Measurements from ENCODE around the gene FAM25C. TPM values are rescaled to one million over a fixed set of nuclear protein-coding genes. Genes with fewer than 3 reads are reported as not detected.
"Not testable (repeated sequence)": the region's sequence is repeated elsewhere in the genome, so short reads cannot be mapped to it uniquely, and the experiment has no call there.

Gene FAM25C
- polyA plus RNA-seq, 3 donors from 2014 or later, result not detected

- not testable (repeated sequence) for H3K36me3 Mint-ChIP-seq; H3K27ac Mint-ChIP-seq; DNase-seq; H3K9me3 Mint-ChIP-seq; H3K4me3 Mint-ChIP-seq; H3K4me1 Mint-ChIP-seq; H3K27me3 Mint-ChIP-seq (ENCODE audit: low read depth in 3 of 3)
These were observed 28.0 kb downstream of the FAM25C start for GRCh38 chr10:47971598-47971997.

GRCh38 chr10:47970047-47970446 is 29.5 kb downstream of the FAM25C start:
- not testable (repeated sequence) for H3K27me3 Mint-ChIP-seq (ENCODE audit: low read depth in 3 of 3); H3K36me3 Mint-ChIP-seq; H3K4me3 Mint-ChIP-seq; H3K27ac Mint-ChIP-seq; DNase-seq; H3K9me3 Mint-ChIP-seq; H3K4me1 Mint-ChIP-seq

- H3K4me3 Mint-ChIP-seq; H3K36me3 Mint-ChIP-seq; H3K27me3 Mint-ChIP-seq (ENCODE audit: low read depth in 3 of 3); DNase-seq; H3K4me1 Mint-ChIP-seq; H3K9me3 Mint-ChIP-seq; H3K27ac Mint-ChIP-seq: not testable (repeated sequence)
These were observed 30.6 kb downstream of the FAM25C start for GRCh38 chr10:47968988-47969387.

GRCh38 chr10:47964280-47965063 is 35.1 kb downstream of the FAM25C start:
- H3K36me3 Mint-ChIP-seq; H3K4me3 Mint-ChIP-seq; DNase-seq; H3K27ac Mint-ChIP-seq; H3K27me3 Mint-ChIP-seq (ENCODE audit: low read depth in 3 of 3); H3K4me1 Mint-ChIP-seq; H3K9me3 Mint-ChIP-seq: not testable (repeated sequence)

- H3K27ac Mint-ChIP-seq; DNase-seq; H3K9me3 Mint-ChIP-seq; H3K36me3 Mint-ChIP-seq; H3K4me1 Mint-ChIP-seq; H3K4me3 Mint-ChIP-seq; H3K27me3 Mint-ChIP-seq (ENCODE audit: low read depth in 3 of 3): not testable (repeated sequence)
These were observed 36.8 kb downstream of the FAM25C start for GRCh38 chr10:47962785-47963184.

- not testable (repeated sequence) for H3K4me3 Mint-ChIP-seq; H3K9me3 Mint-ChIP-seq; H3K4me1 Mint-ChIP-seq; H3K36me3 Mint-ChIP-seq; DNase-seq; H3K27ac Mint-ChIP-seq; H3K27me3 Mint-ChIP-seq (ENCODE audit: low read depth in 3 of 3)
These were observed 38.9 kb downstream of the FAM25C start for GRCh38 chr10:47960699-47961098.

GRCh38 chr10:47959677-47960076 is 39.9 kb downstream of the FAM25C start:
- not testable (repeated sequence) for H3K36me3 Mint-ChIP-seq; H3K27me3 Mint-ChIP-seq (ENCODE audit: low read depth in 3 of 3); H3K4me3 Mint-ChIP-seq; H3K9me3 Mint-ChIP-seq; H3K4me1 Mint-ChIP-seq; DNase-seq; H3K27ac Mint-ChIP-seq

GRCh38 chr10:47957158-47957557 is 42.4 kb downstream of the FAM25C start:
- DNase-seq; H3K27ac Mint-ChIP-seq; H3K27me3 Mint-ChIP-seq (ENCODE audit: low read depth in 3 of 3); H3K4me1 Mint-ChIP-seq; H3K4me3 Mint-ChIP-seq; H3K36me3 Mint-ChIP-seq; H3K9me3 Mint-ChIP-seq: not testable (repeated sequence)

GRCh38 chr10:47947424-47947823 is 52.2 kb downstream of the FAM25C start:
- H3K4me1 Mint-ChIP-seq; H3K36me3 Mint-ChIP-seq; H3K9me3 Mint-ChIP-seq; H3K4me3 Mint-ChIP-seq; DNase-seq; H3K27me3 Mint-ChIP-seq (ENCODE audit: low read depth in 3 of 3); H3K27ac Mint-ChIP-seq: not testable (repeated sequence)

Other genes with a start within 250 kb of the FAM25C start
- gene SYT15B, start 236.2 kb downstream of the FAM25C start, polyA plus RNA-seq, result not detected
- not detected for gene NPY4R2, start 81.1 kb downstream of the FAM25C start, polyA plus RNA-seq